ENCODE results near the gene RABGAP1L. TPM values are rescaled to one million over a fixed set of nuclear protein-coding genes. Genes with fewer than 3 reads are reported as not detected.

The RABGAP1L gene
- total RNA-seq, 1 donor from 2014 or later = 46.0 TPM

- Histone ChIP-seq H3K27me3 (no peaks in the 10 kb centered on the region), H3K9ac (no peak overlapping the region), H3F3A (ENCODE audit: low read depth) (no peaks in the 10 kb centered on the region), H3K4me2 (no peak overlapping the region), H3K27ac (no peak overlapping the region), H3K4me3 (no peak overlapping the region), H3K9me3 (ENCODE audit: low read depth) (no peaks in the 10 kb centered on the region), H2AFZ (replicated peaks) (no peak overlapping the region), H3K4me1 (no peaks in the 10 kb centered on the region), H3K36me3 (no peaks in the 10 kb centered on the region), H4K20me1 (ENCODE audit: low read depth) (no peaks in the 10 kb centered on the region), H3K79me2 (ENCODE audit: low read depth) (no peaks in the 10 kb centered on the region)
- Mint-ChIP-seq H3K27ac (no peak overlapping the region), H3K4me3 (no peak overlapping the region), H3K27me3 (ENCODE audit: insufficient read depth, low read depth) (no peaks in the 10 kb centered on the region), H3K4me1 (no peaks in the 10 kb centered on the region), H3K9me3 (peaks cover 3% of the 10 kb centered on the region), H3K36me3 (no peaks in the 10 kb centered on the region)
- DNase-seq (ENCODE audit: low spot score) = no peak
- TF ChIP-seq CTCF (IDR thresholded peaks at IDR 0.05) (no peak), EZH2 (IDR thresholded peaks at IDR 0.05) (no peak), EZH2phosphoT487 (IDR thresholded peaks at IDR 0.05) (no peak)
Observed at GRCh38 chr1:174761335-174761734, 602.0 kb downstream of the RABGAP1L start.

DNA sequence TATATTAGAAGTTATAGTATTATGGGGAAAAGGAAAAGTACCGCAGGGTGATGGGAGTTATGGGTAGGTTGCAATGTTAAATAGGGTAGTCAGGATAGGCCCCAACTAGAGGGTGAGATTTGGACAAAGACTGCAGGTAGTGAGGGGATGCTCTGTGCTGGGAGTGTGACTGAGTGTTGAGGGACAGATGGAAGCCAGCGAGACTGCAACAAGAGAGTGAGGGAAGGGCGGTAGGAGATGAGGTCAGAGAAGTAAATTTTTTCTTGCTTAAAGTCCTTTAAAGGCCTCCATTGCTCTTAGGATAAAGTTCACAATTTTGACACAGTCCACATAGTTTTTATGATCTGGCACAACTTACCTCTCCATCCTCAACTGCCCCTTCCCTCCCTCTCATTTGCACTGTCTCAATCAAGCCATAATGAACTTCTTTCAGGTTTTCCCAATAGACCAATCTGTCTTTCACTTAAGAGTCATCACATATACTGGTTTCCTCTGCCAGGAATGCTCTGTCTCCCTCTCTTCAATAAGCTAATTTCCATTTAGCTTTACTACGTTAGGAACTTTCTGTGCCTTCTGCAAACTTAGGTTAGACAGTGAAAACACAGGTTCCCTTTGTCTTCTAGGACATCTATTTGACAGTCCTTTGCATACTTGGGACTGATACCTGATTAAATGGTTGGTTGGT is 602.7 kb downstream of the RABGAP1L start:
- no peaks in the 10 kb centered on the region for H3K36me3 ChIP-seq
- no peaks in the 10 kb centered on the region for H4K20me1 ChIP-seq (ENCODE audit: low read depth)
- no peak overlapping the region for H2AFZ ChIP-seq (replicated peaks)
- Mint-ChIP-seq H3K4me1 (no peaks in the 10 kb centered on the region), H3K27me3 (ENCODE audit: insufficient read depth, low read depth) (no peaks in the 10 kb centered on the region), H3K27ac (no peak overlapping the region), H3K4me3 (no peak overlapping the region), H3K9me3 (peaks cover 3% of the 10 kb centered on the region), H3K36me3 (no peaks in the 10 kb centered on the region)
- no peaks in the 10 kb centered on the region for H3K9me3 ChIP-seq (ENCODE audit: low read depth)
- DNase-seq (ENCODE audit: low spot score) = no peak
- no peak overlapping the region for H3K27ac ChIP-seq
- TF ChIP-seq EZH2 (IDR thresholded peaks at IDR 0.05) = no peak
- TF ChIP-seq EZH2phosphoT487 (IDR thresholded peaks at IDR 0.05) = no peak
- TF ChIP-seq CTCF (IDR thresholded peaks at IDR 0.05) = no peak
- no peak overlapping the region for H3K9ac ChIP-seq
- no peak overlapping the region for H3K4me3 ChIP-seq
- H3K4me2 ChIP-seq = no peak overlapping the region
- H3F3A ChIP-seq (ENCODE audit: low read depth) = no peaks in the 10 kb centered on the region
- H3K79me2 ChIP-seq (ENCODE audit: low read depth) = no peaks in the 10 kb centered on the region
- H3K27me3 ChIP-seq = no peaks in the 10 kb centered on the region
- H3K4me1 ChIP-seq = no peaks in the 10 kb centered on the region

DNA sequence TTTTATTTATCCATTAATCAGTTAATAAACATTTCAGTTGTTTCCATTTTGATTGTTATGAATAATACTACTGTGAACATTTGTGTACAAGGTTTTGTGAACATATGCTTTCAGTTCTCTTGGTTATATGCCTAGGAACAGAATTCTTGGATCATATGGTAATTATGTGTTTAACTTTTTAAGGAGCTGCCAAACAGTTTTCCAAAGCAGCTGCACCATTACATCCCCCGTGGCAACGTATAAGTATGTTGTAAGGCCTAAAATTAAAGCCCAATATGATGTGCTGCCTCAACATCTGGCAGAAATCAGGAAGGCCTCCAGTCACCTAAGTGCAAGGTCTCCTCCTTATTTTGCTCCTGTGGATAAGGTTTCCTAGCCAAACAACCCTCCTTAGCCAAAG is 604.9 kb downstream of the RABGAP1L start:
- Histone ChIP-seq H3K4me1 (no peaks in the 10 kb centered on the region), H3K4me3 (no peak overlapping the region), H2AFZ (replicated peaks) (no peak overlapping the region), H3K4me2 (no peak overlapping the region), H3K27ac (no peak overlapping the region), H3K79me2 (ENCODE audit: low read depth) (no peaks in the 10 kb centered on the region), H3F3A (ENCODE audit: low read depth) (no peaks in the 10 kb centered on the region), H4K20me1 (ENCODE audit: low read depth) (no peaks in the 10 kb centered on the region), H3K9ac (no peak overlapping the region), H3K36me3 (no peaks in the 10 kb centered on the region), H3K9me3 (ENCODE audit: low read depth) (no peaks in the 10 kb centered on the region), H3K27me3 (no peaks in the 10 kb centered on the region)
- H3K27me3 Mint-ChIP-seq (ENCODE audit: insufficient read depth, low read depth) = no peaks in the 10 kb centered on the region
- H3K27ac Mint-ChIP-seq = no peak overlapping the region
- no peaks in the 10 kb centered on the region for H3K4me1 Mint-ChIP-seq
- no peaks in the 10 kb centered on the region for H3K36me3 Mint-ChIP-seq
- TF ChIP-seq CTCF (IDR thresholded peaks at IDR 0.05) (no peak), EZH2 (IDR thresholded peaks at IDR 0.05) (no peak), EZH2phosphoT487 (IDR thresholded peaks at IDR 0.05) (no peak)
- H3K4me3 Mint-ChIP-seq = no peak overlapping the region
- peaks cover 3% of the 10 kb centered on the region for H3K9me3 Mint-ChIP-seq
- DNase-seq (ENCODE audit: low spot score) = no peak
